Cardiac muscle cell (in vitro differentiated cells and primary cell): ENCODE measurements around the gene EIF2A. TPM values are rescaled to one million over a fixed set of nuclear protein-coding genes. Genes with fewer than 3 reads are reported as not detected.
A peak's percentile ranks its signal among the peaks of the same experiment; 100 is the strongest.

Experiments used
- DNase-seq, 2 donors: peaks; one replicate each; pipeline versions ENCODE4 v3.0.0 to v3.0.0-alpha.2; 2010 to 2017; ENCODE audit warnings: low read depth in 1 of 2, low spot score in 1 of 2
- H3K27ac ChIP-seq: fragments of 200-600 bp; sonication (generic); 2 replicates; pipeline ENCODE4 v1.5.1; 2016
- H3K27me3 ChIP-seq: fragments of 200-600 bp; sonication (generic); 2 replicates; pipeline ENCODE4 v1.6.0; 2016; ENCODE audit warnings: control low read depth
- H3K36me3 ChIP-seq: fragments of 200-600 bp; sonication (generic); 2 replicates; pipeline ENCODE4 v1.5.1; 2016; ENCODE audit warnings: control low read depth
- H3K4me1 ChIP-seq: fragments of 200-600 bp; sonication (generic); 2 replicates; pipeline ENCODE4 v1.8.1; 2017; ENCODE audit warnings: low read depth, mild to moderate bottlenecking, mixed run types
- H3K4me3 ChIP-seq: fragments of 200-600 bp; sonication (generic); 2 replicates; pipeline ENCODE4 v1.5.1; 2016; ENCODE audit warnings: mild to moderate bottlenecking
- H3K9me3 ChIP-seq: fragments of 200-600 bp; sonication (generic); 2 replicates; pipeline ENCODE4 v1.5.1; 2017; ENCODE audit warnings: low read depth, mild to moderate bottlenecking, control low read depth
- CTCF ChIP-seq: IDR thresholded peaks from 2 replicates; pipeline ENCODE4 v1.5.1; 2012; ENCODE audit warnings: low read depth, mild to moderate bottlenecking, low read length
- polyA plus RNA-seq: library from polyadenylated mRNA; unstranded; fragments of >200 nt; fragmentation: Nextera tagmentation; extraction: Ambion mirVana; gene quantifications from 2 replicates; pipeline ENCODE4 v1.2.1, GENCODE V29; 2016
- total RNA-seq: library from RNA; depleted of rRNA; stranded (reverse); fragments of >200 nt; gene quantifications from 2 replicates; pipeline ENCODE4 v1.2.3, GENCODE V29; 2016

Gene EIF2A
- total and polyA plus RNA-seq, 2 experiments from 2014 or later = 40.5 to 49.5 TPM

DNA sequence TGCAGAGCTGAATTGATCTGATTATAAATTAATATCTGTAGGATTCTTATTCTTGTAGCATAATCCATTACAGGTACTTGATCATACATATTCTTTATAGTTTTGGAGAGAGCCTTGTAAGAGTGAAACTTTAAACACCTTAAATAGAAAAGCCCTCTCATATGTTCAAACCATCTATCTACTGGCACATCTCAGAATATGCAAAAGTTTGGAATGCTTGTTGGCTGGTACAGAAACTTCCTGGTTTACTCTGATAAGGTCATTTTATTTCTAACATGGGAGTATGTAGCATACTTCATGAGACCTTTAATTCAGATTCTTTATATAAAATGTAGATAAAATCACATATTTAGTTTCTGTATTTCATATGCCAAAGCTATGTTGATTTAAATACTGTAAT, 34.6 kb downstream of the EIF2A start:
- Histone ChIP-seq H3K9me3 (no peaks in the 10 kb centered on the region), H3K36me3 (peaks cover 29% of the 10 kb centered on the region), H3K27ac (no peak overlapping the region), H3K4me3 (no peak overlapping the region), H3K4me1 (no peaks in the 10 kb centered on the region), H3K27me3 (no peaks in the 10 kb centered on the region)
- no peak for DNase-seq
- no peak for TF ChIP-seq CTCF

DNA sequence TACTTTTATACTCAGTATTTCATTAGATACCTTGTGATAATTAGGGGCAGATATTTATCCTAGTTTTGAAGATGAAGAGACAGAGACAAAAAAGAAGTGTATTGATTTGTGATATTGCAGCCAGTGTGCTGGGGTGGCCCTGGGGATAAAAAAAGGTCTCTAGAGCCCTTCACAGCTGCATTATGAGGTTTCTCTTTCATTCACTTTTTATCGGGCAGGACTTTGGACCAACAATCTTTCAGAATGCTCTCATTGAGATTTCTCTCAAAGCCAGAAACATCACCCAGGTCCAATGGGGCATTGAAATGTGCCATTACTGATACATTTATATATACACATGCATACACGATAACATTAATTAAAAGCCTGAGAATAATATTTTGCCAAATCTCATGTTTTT, 36.0 kb downstream of the EIF2A start:
- TF ChIP-seq CTCF = no peak

GRCh38 chr3:150583028-150583427, 36.4 kb downstream of the EIF2A start:
- no peak overlapping the region for H3K27ac ChIP-seq
- H3K9me3 ChIP-seq = no peaks in the 10 kb centered on the region
- H3K36me3 ChIP-seq = peaks cover 25% of the 10 kb centered on the region
- no peak for DNase-seq
- no peak overlapping the region for H3K4me3 ChIP-seq
- H3K27me3 ChIP-seq = no peaks in the 10 kb centered on the region
- peaks cover 7% of the 10 kb centered on the region for H3K4me1 ChIP-seq
- TF ChIP-seq CTCF = no peak

More for the DNA sequence above, 36.0 kb downstream of the EIF2A start:
- H3K9me3 ChIP-seq = no peaks in the 10 kb centered on the region
- H3K4me1 ChIP-seq = peaks cover 4% of the 10 kb centered on the region
- no peaks in the 10 kb centered on the region for H3K27me3 ChIP-seq
- H3K27ac ChIP-seq = no peak overlapping the region
- no peak for DNase-seq
- no peak overlapping the region for H3K4me3 ChIP-seq
- peaks cover 28% of the 10 kb centered on the region for H3K36me3 ChIP-seq

DNA sequence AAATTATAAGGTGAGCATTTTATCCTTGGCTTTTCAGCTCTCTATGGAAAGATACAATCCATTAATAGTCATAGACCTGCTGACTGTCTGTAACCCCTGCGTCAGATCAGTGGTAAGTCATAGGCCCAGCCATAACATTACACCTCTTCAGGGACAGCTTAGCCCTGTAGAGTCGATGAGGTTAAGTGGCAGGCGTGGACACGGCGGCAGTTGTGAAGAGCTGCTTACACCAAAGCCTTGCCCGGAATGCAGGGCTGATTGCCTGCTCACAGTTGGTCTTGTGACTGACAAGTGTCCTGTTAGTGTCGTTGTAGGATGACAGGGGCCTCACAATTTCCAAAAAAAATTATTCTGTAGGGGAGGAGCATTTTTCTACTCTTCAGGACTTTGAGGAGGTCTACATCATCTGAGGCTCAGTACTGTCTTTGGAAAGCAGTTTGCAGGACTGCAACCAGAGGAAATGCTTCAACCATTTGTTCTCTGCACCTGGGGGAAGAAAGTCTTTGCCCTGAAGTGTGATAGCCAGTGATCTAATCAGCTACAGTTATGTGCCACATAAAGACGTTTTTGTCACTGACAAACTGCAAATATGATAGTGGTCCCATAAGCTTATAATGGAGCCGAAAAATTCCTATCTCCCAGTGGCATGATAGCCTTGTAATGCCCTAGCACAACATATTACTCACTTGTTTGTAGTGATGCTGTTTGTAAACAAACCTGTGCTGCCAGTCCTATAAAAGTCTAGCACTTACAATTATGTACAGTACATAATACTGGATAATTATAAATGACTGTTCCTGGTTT, 41.6 kb downstream of the EIF2A start:
- DNase-seq = peak in 1 of 2 donors; percentile 83
- Histone ChIP-seq H3K27ac (peak overlapping the region; percentile 84), H3K27me3 (no peaks in the 10 kb centered on the region), H3K4me3 (no peak overlapping the region), H3K36me3 (peaks cover 13% of the 10 kb centered on the region), H3K9me3 (no peaks in the 10 kb centered on the region), H3K4me1 (peaks cover 12% of the 10 kb centered on the region)
- no peak for TF ChIP-seq CTCF

DNA sequence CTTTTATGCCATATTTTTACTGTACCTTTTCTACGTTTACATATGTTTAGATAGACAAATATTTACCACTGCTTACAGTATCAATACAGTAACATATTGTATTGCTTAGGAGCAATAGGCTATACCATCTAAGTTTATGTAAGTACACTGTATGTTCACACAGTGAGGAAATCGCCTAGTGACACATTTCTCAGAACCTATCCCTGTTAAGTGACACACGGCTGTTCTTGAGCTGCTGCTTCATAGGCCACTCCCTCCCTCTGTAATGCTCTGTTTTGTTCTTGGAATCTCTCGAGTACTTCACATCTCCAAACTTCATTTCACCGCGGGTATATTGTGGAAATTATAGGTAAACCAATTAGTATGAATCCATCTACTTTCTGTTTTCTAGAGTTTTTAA, 43.2 kb downstream of the EIF2A start:
- TF ChIP-seq CTCF = no peak
- no peaks in the 10 kb centered on the region for H3K9me3 ChIP-seq
- DNase-seq = no peak
- no peak overlapping the region for H3K4me3 ChIP-seq
- no peak overlapping the region for H3K27ac ChIP-seq
- no peaks in the 10 kb centered on the region for H3K27me3 ChIP-seq
- H3K36me3 ChIP-seq = no peaks in the 10 kb centered on the region
- peaks cover 12% of the 10 kb centered on the region for H3K4me1 ChIP-seq
